Activated naive CD4-positive, alpha-beta T cell treated with anti-CD3 and anti-CD28 coated beads, Interleukin-2, amount 10 ng/mL, durations not matched to agents 7 days and 5 days (primary cell): ENCODE results near the gene XKR8.

Source experiments
- CTCF ChIA-PET: fragments of 350-600 bp; sonication (Branson Sonifier 250); formaldehyde crosslinking; loops from one replicate; lab custom pipeline; 2021; ENCODE audit warnings: antibody characterized with exemption; lab: Charles Lee
- DNase-seq: peaks from one replicate; pipeline ENCODE4 v3.0.0-alpha.2; 2020
- H3K27ac Mint-ChIP-seq: one replicate; pipeline ENCODE4 v1.8.0; 2021; ENCODE audit warnings: mild to moderate bottlenecking, moderate library complexity, mixed read lengths
- H3K27me3 Mint-ChIP-seq: one replicate; pipeline ENCODE4 v1.8.0; 2021; ENCODE audit warnings: mild to moderate bottlenecking, mixed read lengths
- H3K36me3 Mint-ChIP-seq: one replicate; pipeline ENCODE4 v1.8.0; 2021; ENCODE audit warnings: mixed read lengths
- H3K4me1 Mint-ChIP-seq: one replicate; pipeline ENCODE4 v1.8.0; 2021; ENCODE audit warnings: mixed read lengths
- H3K4me3 Mint-ChIP-seq: one replicate; pipeline ENCODE4 v1.8.0; 2021; ENCODE audit warnings: mild to moderate bottlenecking, moderate library complexity, mixed read lengths
- H3K9me3 Mint-ChIP-seq: one replicate; pipeline ENCODE4 v1.8.0; 2021; ENCODE audit warnings: mixed read lengths

Gene XKR8

GRCh38 chr1:27963393-27963792 lies 3.6 kb downstream of the XKR8 start:
- no peaks in the 10 kb centered on the region for H3K27me3 Mint-ChIP-seq
- CTCF ChIA-PET, result no interaction called here
- no peak for DNase-seq
- peaks cover 37% of the 10 kb centered on the region for H3K4me1 Mint-ChIP-seq
- peaks cover 26% of the 10 kb centered on the region for H3K36me3 Mint-ChIP-seq
- H3K4me3 Mint-ChIP-seq, result no peak overlapping the region
- peak overlapping the region; percentile 14 for H3K27ac Mint-ChIP-seq
- no peaks in the 10 kb centered on the region for H3K9me3 Mint-ChIP-seq

GRCh38 chr1:27966402-27967105 lies 6.8 kb downstream of the XKR8 start:
- no peaks in the 10 kb centered on the region for H3K27me3 Mint-ChIP-seq
- no peak overlapping the region for H3K4me3 Mint-ChIP-seq
- DNase-seq, result no peak
- H3K27ac Mint-ChIP-seq, result no peak overlapping the region
- H3K9me3 Mint-ChIP-seq, result no peaks in the 10 kb centered on the region
- H3K36me3 Mint-ChIP-seq, result peaks cover 35% of the 10 kb centered on the region
- peaks cover 32% of the 10 kb centered on the region for H3K4me1 Mint-ChIP-seq
- CTCF ChIA-PET, result interaction anchor here (1.6 kb wide), 1 partner anchor 109 kb away, joined by 4 read pairs; no protein-coding TSS in a partner anchor

- H3K27ac Mint-ChIP-seq, result peak overlapping the region; percentile 37
- peaks cover 26% of the 10 kb centered on the region for H3K4me1 Mint-ChIP-seq
- peaks cover 35% of the 10 kb centered on the region for H3K36me3 Mint-ChIP-seq
- no peaks in the 10 kb centered on the region for H3K27me3 Mint-ChIP-seq
- CTCF ChIA-PET, result interaction anchor here (1.6 kb wide), 1 partner anchor 109 kb away, joined by 4 read pairs; no protein-coding TSS in a partner anchor
- no peaks in the 10 kb centered on the region for H3K9me3 Mint-ChIP-seq
- DNase-seq, result no peak
- no peak overlapping the region for H3K4me3 Mint-ChIP-seq
These were observed 7.5 kb downstream of the XKR8 start for GRCh38 chr1:27967106-27967883.

- Mint-ChIP-seq H3K4me3 (no peak overlapping the region), H3K4me1 (peaks cover 26% of the 10 kb centered on the region), H3K9me3 (no peaks in the 10 kb centered on the region), H3K36me3 (peaks cover 39% of the 10 kb centered on the region), H3K27ac (no peak overlapping the region), H3K27me3 (no peaks in the 10 kb centered on the region)
- CTCF ChIA-PET, result no interaction called here
- DNase-seq, result no peak
These were observed 8.2 kb downstream of the XKR8 start for GRCh38 chr1:27967884-27968466.

GRCh38 chr1:27968692-27969091 lies 8.9 kb downstream of the XKR8 start:
- no peaks in the 10 kb centered on the region for H3K27me3 Mint-ChIP-seq
- H3K36me3 Mint-ChIP-seq, result peaks cover 36% of the 10 kb centered on the region
- no peak overlapping the region for H3K4me3 Mint-ChIP-seq
- H3K4me1 Mint-ChIP-seq, result peaks cover 19% of the 10 kb centered on the region
- no peak for DNase-seq
- CTCF ChIA-PET, result no interaction called here
- H3K27ac Mint-ChIP-seq, result no peak overlapping the region
- no peaks in the 10 kb centered on the region for H3K9me3 Mint-ChIP-seq

GRCh38 chr1:27970401-27970800 lies 10.6 kb downstream of the XKR8 start:
- Mint-ChIP-seq H3K4me3 (no peak overlapping the region), H3K27me3 (no peaks in the 10 kb centered on the region), H3K4me1 (peaks cover 22% of the 10 kb centered on the region), H3K36me3 (peaks cover 28% of the 10 kb centered on the region), H3K9me3 (no peaks in the 10 kb centered on the region), H3K27ac (no peak overlapping the region)
- DNase-seq, result no peak
- CTCF ChIA-PET, result interaction anchor here (2.0 kb wide), 1 partner anchor 10 kb away, joined by 7 read pairs; no protein-coding TSS in a partner anchor

- CTCF ChIA-PET, result interaction anchor here (0.7 to 2.0 kb wide), 4 partner anchors 8 to 114 kb away, joined by 3 to 7 read pairs (median 3); no protein-coding TSS in a partner anchor
These were observed 11.9 kb downstream of the XKR8 start for GRCh38 chr1:27971674-27972073.

GRCh38 chr1:27972141-27972540 lies 12.4 kb downstream of the XKR8 start:
- peaks cover 22% of the 10 kb centered on the region for H3K4me1 Mint-ChIP-seq
- no peak overlapping the region for H3K4me3 Mint-ChIP-seq
- no peaks in the 10 kb centered on the region for H3K27me3 Mint-ChIP-seq
- H3K9me3 Mint-ChIP-seq, result no peaks in the 10 kb centered on the region
- no peak for DNase-seq
- peak overlapping the region; percentile 31 for H3K27ac Mint-ChIP-seq
- H3K36me3 Mint-ChIP-seq, result peaks cover 25% of the 10 kb centered on the region
- CTCF ChIA-PET, result interaction anchor here (0.7 to 2.0 kb wide), 4 partner anchors 8 to 115 kb away, joined by 3 to 7 read pairs (median 3); no protein-coding TSS in a partner anchor

More at GRCh38 chr1:27971674-27972073, 11.9 kb downstream of the XKR8 start:
- Mint-ChIP-seq H3K36me3 (peaks cover 25% of the 10 kb centered on the region), H3K27me3 (no peaks in the 10 kb centered on the region), H3K27ac (no peak overlapping the region), H3K9me3 (no peaks in the 10 kb centered on the region), H3K4me1 (peaks cover 22% of the 10 kb centered on the region), H3K4me3 (no peak overlapping the region)
- no peak for DNase-seq

- Mint-ChIP-seq H3K4me1 (peaks cover 15% of the 10 kb centered on the region), H3K36me3 (peaks cover 21% of the 10 kb centered on the region), H3K27ac (no peak overlapping the region), H3K9me3 (no peaks in the 10 kb centered on the region), H3K4me3 (no peak overlapping the region), H3K27me3 (no peaks in the 10 kb centered on the region)
- CTCF ChIA-PET, result interaction anchor here (0.7 to 1.3 kb wide), 5 partner anchors 33 to 232 kb away, joined by 3 to 7 read pairs (median 3); no protein-coding TSS in a partner anchor
- no peak for DNase-seq
These were observed 14.1 kb downstream of the XKR8 start for GRCh38 chr1:27973771-27974416.

GRCh38 chr1:27974417-27974781 lies 14.6 kb downstream of the XKR8 start:
- no peak overlapping the region for H3K4me3 Mint-ChIP-seq
- H3K36me3 Mint-ChIP-seq, result peaks cover 19% of the 10 kb centered on the region
- no peak overlapping the region for H3K27ac Mint-ChIP-seq
- no peak for DNase-seq
- H3K27me3 Mint-ChIP-seq, result no peaks in the 10 kb centered on the region
- no peaks in the 10 kb centered on the region for H3K9me3 Mint-ChIP-seq
- H3K4me1 Mint-ChIP-seq, result peaks cover 16% of the 10 kb centered on the region
- CTCF ChIA-PET, result interaction anchor here (0.7 to 1.3 kb wide), 5 partner anchors 34 to 231 kb away, joined by 3 to 7 read pairs (median 3); no protein-coding TSS in a partner anchor

- Mint-ChIP-seq H3K36me3 (peaks cover 7% of the 10 kb centered on the region), H3K27ac (no peak overlapping the region), H3K4me3 (no peak overlapping the region), H3K4me1 (peaks cover 2% of the 10 kb centered on the region), H3K27me3 (no peaks in the 10 kb centered on the region), H3K9me3 (no peaks in the 10 kb centered on the region)
- DNase-seq, result no peak
- CTCF ChIA-PET, result interaction anchor here (0.9 to 5.9 kb wide), 6 partner anchors 8 to 122 kb away, joined by 3 to 35 read pairs (median 6); no protein-coding TSS in a partner anchor
These were observed 19.5 kb downstream of the XKR8 start for GRCh38 chr1:27979151-27979858.

- H3K4me1 Mint-ChIP-seq, result peaks cover 2% of the 10 kb centered on the region
- CTCF ChIA-PET, result interaction anchor here (0.9 to 5.9 kb wide), 9 partner anchors 9 to 309 kb away, joined by 3 to 35 read pairs (median 5); no protein-coding TSS in a partner anchor
- no peak overlapping the region for H3K4me3 Mint-ChIP-seq
- H3K27ac Mint-ChIP-seq, result no peak overlapping the region
- H3K27me3 Mint-ChIP-seq, result no peaks in the 10 kb centered on the region
- H3K9me3 Mint-ChIP-seq, result no peaks in the 10 kb centered on the region
- H3K36me3 Mint-ChIP-seq, result peaks cover 7% of the 10 kb centered on the region
- DNase-seq, result no peak
These were observed 20.1 kb downstream of the XKR8 start for GRCh38 chr1:27979859-27980201.

- H3K27me3 Mint-ChIP-seq, result no peaks in the 10 kb centered on the region
- peaks cover 2% of the 10 kb centered on the region for H3K4me1 Mint-ChIP-seq
- peaks cover 8% of the 10 kb centered on the region for H3K36me3 Mint-ChIP-seq
- DNase-seq, result no peak
- no peaks in the 10 kb centered on the region for H3K9me3 Mint-ChIP-seq
- H3K4me3 Mint-ChIP-seq, result no peak overlapping the region
- H3K27ac Mint-ChIP-seq, result no peak overlapping the region
- CTCF ChIA-PET, result interaction anchor here (1.0 to 5.9 kb wide), 8 partner anchors 9 to 310 kb away, joined by 3 to 35 read pairs (median 6); no protein-coding TSS in a partner anchor
These were observed 20.6 kb downstream of the XKR8 start for GRCh38 chr1:27980216-27980845.
